GM23338 (cell line): ENCODE measurements around the gene GRIPAP1. TPM values are rescaled to one million over a fixed set of nuclear protein-coding genes. Genes with fewer than 3 reads are reported as not detected.

ENCODE experiments used
- ATAC-seq: fragments of 200-7000 bp; cut with Tn5 transposase; 3 replicates; pipeline ENCODE4 v1.9.1; 2020
- DNase-seq: peaks from one replicate; pipeline ENCODE4 v3.0.0-alpha.2; 2015; ENCODE audit warnings: low spot score
- H2AFZ ChIP-seq: fragments of 200-600 bp; sonication (generic); 2 replicates; pipeline ENCODE4 v1.8.0; 2016; ENCODE audit warnings: antibody characterized with exemption, mild to moderate bottlenecking, moderate library complexity
- H3F3A ChIP-seq: fragments of 200-600 bp; sonication (generic); replicated peaks from 2 replicates; pipeline ENCODE4 v1.8.0; 2017; ENCODE audit warnings: antibody characterized with exemption, mixed run types, low read depth
- H3K27ac ChIP-seq: fragments of 200-600 bp; sonication (generic); 2 replicates; pipeline ENCODE4 v1.6.1; 2016; ENCODE audit warnings: low read depth
- H3K27me3 ChIP-seq: fragments of 200-600 bp; sonication (generic); 2 replicates; pipeline ENCODE4 v1.8.0; 2016; ENCODE audit warnings: mild to moderate bottlenecking, mixed run types, moderate library complexity; ENCODE audit not compliant: insufficient read depth
- H3K36me3 ChIP-seq: fragments of 200-600 bp; sonication (generic); 2 replicates; pipeline ENCODE4 v1.8.0; 2016; ENCODE audit warnings: mild to moderate bottlenecking; ENCODE audit not compliant: insufficient read depth
- H3K4me1 ChIP-seq: fragments of 200-600 bp; sonication (generic); 2 replicates; pipeline ENCODE4 v1.8.0; 2016; ENCODE audit warnings: mild to moderate bottlenecking, moderate library complexity; ENCODE audit not compliant: insufficient read depth
- H3K4me2 ChIP-seq: fragments of 200-600 bp; sonication (generic); 2 replicates; pipeline ENCODE4 v1.7.1; 2017; ENCODE audit warnings: mixed run types
- H3K4me3 ChIP-seq: fragments of 200-600 bp; sonication (generic); 2 replicates; pipeline ENCODE4 v1.6.1; 2016; ENCODE audit warnings: mixed run types
- H3K79me2 ChIP-seq: fragments of 200-600 bp; sonication (generic); replicated peaks from 2 replicates; pipeline ENCODE4 v1.8.0; 2017; ENCODE audit warnings: mild to moderate bottlenecking; ENCODE audit not compliant: insufficient read depth
- H3K9me2 ChIP-seq: fragments of 200-600 bp; sonication (generic); 2 replicates; pipeline ENCODE4 v1.8.0; 2017; ENCODE audit not compliant: insufficient read depth
- H4K20me1 ChIP-seq: fragments of 200-600 bp; sonication (generic); replicated peaks from 2 replicates; pipeline ENCODE4 v1.8.0; 2017; ENCODE audit warnings: mild to moderate bottlenecking; ENCODE audit not compliant: insufficient read depth
- H3K27ac Mint-ChIP-seq: 2 replicates; pipeline ENCODE4 v1.8.0; 2020; ENCODE audit warnings: inconsistent platforms, mild to moderate bottlenecking, moderate library complexity, mixed read lengths
- H3K27me3 Mint-ChIP-seq: 3 replicates; pipeline ENCODE4 v1.8.0; 2022; ENCODE audit warnings: low read depth, mild to moderate bottlenecking, moderate library complexity, mixed read lengths, inconsistent platforms; ENCODE audit not compliant: insufficient read depth, poor library complexity
- H3K36me3 Mint-ChIP-seq: 3 replicates; pipeline ENCODE4 v1.8.0; 2021; ENCODE audit warnings: low read depth, mild to moderate bottlenecking, inconsistent platforms, moderate library complexity, mixed read lengths
- H3K4me1 Mint-ChIP-seq: 3 replicates; pipeline ENCODE4 v1.8.0; 2020; ENCODE audit warnings: mild to moderate bottlenecking, inconsistent platforms, mixed read lengths
- H3K4me3 Mint-ChIP-seq: 3 replicates; pipeline ENCODE4 v1.8.0; 2021; ENCODE audit warnings: moderate library complexity, mild to moderate bottlenecking, inconsistent platforms, mixed read lengths
- H3K9me3 Mint-ChIP-seq: 3 replicates; pipeline ENCODE4 v1.8.0; 2020; ENCODE audit warnings: moderate library complexity, mild to moderate bottlenecking, inconsistent platforms, mixed read lengths
- CREB1 ChIP-seq: fragments of 250-450 bp; sonication (Bioruptor Pico); IDR thresholded peaks from 2 replicates; pipeline ENCODE4 v1.5.0; 2020; ENCODE audit warnings: low read depth, mild to moderate bottlenecking, moderate library complexity
- CTCF ChIP-seq, 2 experiments: fragments of 200-600 bp in 1 of 2; sonication (generic) in 1 of 2; conservative IDR thresholded peaks; 2 replicates each; pipeline versions ENCODE4 v1.5.1 to v1.6.1; 2016 to 2017; ENCODE audit warnings: antibody characterized with exemption in 2 of 2, low read depth in 2 of 2, mild to moderate bottlenecking in 2 of 2, moderate library complexity in 1 of 2
- ETS1 ChIP-seq: IDR thresholded peaks from 2 replicates; pipeline ENCODE4 v1.6.1; 2016; ENCODE audit warnings: antibody characterized with exemption
- EZH2 ChIP-seq: fragments of 200-600 bp; sonication (generic); IDR thresholded peaks from one replicate; pipeline ENCODE4 v1.8.0; 2017; ENCODE audit warnings: antibody characterized with exemption, mild to moderate bottlenecking, low read depth; ENCODE audit not compliant: unreplicated experiment
- EZH2phosphoT487 ChIP-seq: fragments of 200-600 bp; sonication (generic); IDR thresholded peaks from one replicate; pipeline ENCODE4 v1.8.1; 2018; ENCODE audit warnings: antibody characterized with exemption; ENCODE audit not compliant: unreplicated experiment
- JUNB ChIP-seq: IDR thresholded peaks from one replicate; pipeline ENCODE4 v1.6.1; 2016; ENCODE audit warnings: antibody characterized with exemption; ENCODE audit not compliant: unreplicated experiment
- NANOG ChIP-seq: IDR thresholded peaks from 2 replicates; pipeline ENCODE4 v1.6.1; 2016; ENCODE audit warnings: antibody characterized with exemption, borderline replicate concordance
- POLR2AphosphoS5 ChIP-seq: IDR thresholded peaks from 2 replicates; pipeline ENCODE4 v1.6.1; 2016; ENCODE audit warnings: antibody characterized with exemption, low read depth
- REST ChIP-seq: IDR thresholded peaks from one replicate; pipeline ENCODE4 v1.6.1; 2018; ENCODE audit warnings: antibody characterized with exemption; ENCODE audit not compliant: unreplicated experiment
- STAT1 ChIP-seq: IDR thresholded peaks from one replicate; pipeline ENCODE4 v1.6.1; 2016; ENCODE audit warnings: antibody characterized with exemption; ENCODE audit not compliant: unreplicated experiment
- ZNF114 ChIP-seq: fragments of 250-450 bp; sonication (Bioruptor Pico); IDR thresholded peaks from 2 replicates; pipeline ENCODE4 v1.5.0; 2020; ENCODE audit warnings: mild to moderate bottlenecking, moderate library complexity
- ZNF331 ChIP-seq: fragments of 250-450 bp; sonication (Bioruptor Pico); IDR thresholded peaks from 2 replicates; pipeline ENCODE4 v1.5.0; 2020; ENCODE audit warnings: low read depth, mild to moderate bottlenecking, moderate library complexity
- ZNF462 ChIP-seq: fragments of 250-450 bp; sonication (Bioruptor Pico); IDR thresholded peaks from 2 replicates; pipeline ENCODE4 v1.5.0; 2020; ENCODE audit warnings: mild to moderate bottlenecking, moderate library complexity
- polyA plus RNA-seq: library from polyadenylated mRNA; unstranded; fragments of >200 nt; fragmentation: Nextera tagmentation; extraction: Ambion mirVana; gene quantifications from 2 replicates; pipeline ENCODE4 v1.2.1, GENCODE V29; 2016
- total RNA-seq: library from RNA; depleted of rRNA; stranded (reverse); fragments of >200 nt; shearing (Covaris generic); gene quantifications from 2 replicates; pipeline ENCODE4 v1.2.3, GENCODE V29; 2014

GRIPAP1 gene
- total and polyA plus RNA-seq, 2 experiments from 2014 or later: 39.1 to 62.2 TPM

GRCh38 chrX:49001521-49002090 lies 458 bp downstream of the GRIPAP1 start:
- ATAC-seq (peak; percentile 75), DNase-seq (peak; percentile 70)
- Histone ChIP-seq H3K4me1 (no peaks in the 10 kb centered on the region; the same call in 1 of the 2 replicates), H3K4me2 (peak overlapping the region; percentile 84), H3K27ac (peak overlapping the region; percentile 70), H3K79me2 (peaks cover 12% of the 10 kb centered on the region), H4K20me1 (0 out of 2 replicates have a peak, but pooled peaks cover 3% of the 10 kb centered on the region), H3K27me3 (no peaks in the 10 kb centered on the region), H2AFZ (no peak overlapping the region), H3K36me3 (no peaks in the 10 kb centered on the region), H3K4me3 (peak overlapping the region; percentile 82), H3K9me2 (no peaks in the 10 kb centered on the region), H3F3A (no peaks in the 10 kb centered on the region)
- H3K27me3 Mint-ChIP-seq: peaks cover 5% of the 10 kb centered on the region
- peak overlapping the region; percentile 98 for H3K4me3 Mint-ChIP-seq
- H3K9me3 Mint-ChIP-seq: no peaks in the 10 kb centered on the region
- peaks cover 12% of the 10 kb centered on the region for H3K4me1 Mint-ChIP-seq
- H3K27ac Mint-ChIP-seq: peak overlapping the region; percentile 99
- peaks cover 41% of the 10 kb centered on the region for H3K36me3 Mint-ChIP-seq
- no peak for TF ChIP-seq POLR2AphosphoS5
- no peak for TF ChIP-seq ZNF462 (CRISPR knock-in tag)
- no peak for TF ChIP-seq ZNF331 (CRISPR knock-in tag)
- no peak for TF ChIP-seq EZH2phosphoT487
- TF ChIP-seq CTCF (conservative IDR thresholded peaks at IDR 0.05; ENCODE audit: low read depth in 2 of 2): no peak
- TF ChIP-seq ZNF114 (CRISPR knock-in tag): no peak
- no peak for TF ChIP-seq JUNB
- TF ChIP-seq CREB1 (CRISPR knock-in tag): no peak
- no peak for TF ChIP-seq EZH2
- TF ChIP-seq NANOG: no peak
- no peak for TF ChIP-seq ETS1
- TF ChIP-seq STAT1: no peak
- no peak for TF ChIP-seq REST
